Caco-2 (cell line): ENCODE measurements around the gene KPNA3. TPM values are rescaled to one million over a fixed set of nuclear protein-coding genes. Genes with fewer than 3 reads are reported as not detected.

Source experiments
- BruUV-seq: library from RNA; stranded (reverse); fragments of 400-500 nt; replicated peaks from 2 replicates; lab custom pipeline; 2021; lab: Mats Ljungman, UMichigan
- CTCF ChIA-PET: fragments of 300-600 bp; sonication (Branson Sonifier 250); formaldehyde crosslinking; loops from one replicate; lab custom pipeline; 2022; ENCODE audit warnings: antibody characterized with exemption; lab: Charles Lee
- POLR2A ChIA-PET: fragments of 300-600 bp; sonication (Branson Sonifier 250); formaldehyde crosslinking; loops from one replicate; lab custom pipeline; 2022; ENCODE audit warnings: antibody characterized with exemption; lab: Charles Lee
- DNase-seq, 2 experiments: peaks; one replicate each; pipeline versions ENCODE4 v3.0.0 to v3.0.0-alpha.2; 2020 to 2022
- H3K27me3 ChIP-seq: replicated peaks from 2 replicates; pipeline ENCODE4 v1.6.0; 2011; ENCODE audit warnings: low read length; ENCODE audit not compliant: control insufficient read depth, insufficient read depth
- H3K36me3 ChIP-seq: 2 replicates; pipeline ENCODE4 v1.5.1; 2011; ENCODE audit warnings: low read length; ENCODE audit not compliant: control insufficient read depth, insufficient read depth
- H3K4me1 ChIP-seq: fragments of 250-450 bp; sonication (Bioruptor Pico); 2 replicates; pipeline ENCODE4 v1.5.1; 2020; ENCODE audit warnings: mild to moderate bottlenecking
- H3K4me3 ChIP-seq: 2 replicates; pipeline ENCODE4 v1.5.1; 2011; ENCODE audit warnings: low read depth, mild to moderate bottlenecking, control low read depth, low read length
- H3K9me3 ChIP-seq: fragments of 250-450 bp; sonication (Bioruptor Pico); 2 replicates; pipeline ENCODE4 v1.5.1; 2020; ENCODE audit warnings: mild to moderate bottlenecking, moderate library complexity
- H3K27ac Mint-ChIP-seq: one replicate; pipeline ENCODE4 v1.8.0; 2022; ENCODE audit warnings: mixed read lengths; ENCODE audit not compliant: unreplicated experiment
- H3K27me3 Mint-ChIP-seq: one replicate; pipeline ENCODE4 v1.8.0; 2022; ENCODE audit warnings: mixed read lengths; ENCODE audit not compliant: insufficient read depth, unreplicated experiment
- H3K36me3 Mint-ChIP-seq: one replicate; pipeline ENCODE4 v1.8.0; 2022; ENCODE audit warnings: mild to moderate bottlenecking, mixed read lengths; ENCODE audit not compliant: insufficient read depth, unreplicated experiment
- H3K4me1 Mint-ChIP-seq: one replicate; pipeline ENCODE4 v1.8.0; 2022; ENCODE audit warnings: low read depth, mixed read lengths; ENCODE audit not compliant: unreplicated experiment
- H3K4me3 Mint-ChIP-seq: one replicate; pipeline ENCODE4 v1.8.0; 2022; ENCODE audit warnings: mild to moderate bottlenecking, moderate library complexity, mixed read lengths; ENCODE audit not compliant: unreplicated experiment
- H3K9me3 Mint-ChIP-seq: one replicate; pipeline ENCODE4 v1.8.0; 2022; ENCODE audit warnings: mixed read lengths; ENCODE audit not compliant: unreplicated experiment
- intact Hi-C: fragments of 100-400 bp; cut with micrococcal nuclease; formaldehyde crosslinking; loops from one replicate; pipeline ENCODE4 v1.10.0; 2022; ENCODE audit not compliant: unreplicated experiment
- total RNA-seq: library from RNA; stranded (reverse); gene quantifications from 2 replicates; pipeline ENCODE4 v1.2.3, GENCODE V29; 2022
- TF ChIP-seq, protein P1 (sequence below), 2 experiments: fragments of 200-600 bp in 1 of 2; IDR thresholded peaks; 1 replicate in 1 of 2; 2 replicates in 1 of 2; pipeline versions ENCODE4 v1.5.1 to v1.8.0; 2011 to 2022; ENCODE audit warnings: antibody characterized with exemption in 1 of 2, control low read depth in 1 of 2, inconsistent platforms in 1 of 2, low read depth in 1 of 2, low read length in 1 of 2, mild to moderate bottlenecking in 1 of 2, moderate library complexity in 1 of 2; ENCODE audit not compliant: insufficient read depth in 1 of 2, severe bottlenecking in 1 of 2, unreplicated experiment in 1 of 2

The KPNA3 gene
- total RNA-seq, 1 experiment from 2014 or later: 81.9 TPM

DNA sequence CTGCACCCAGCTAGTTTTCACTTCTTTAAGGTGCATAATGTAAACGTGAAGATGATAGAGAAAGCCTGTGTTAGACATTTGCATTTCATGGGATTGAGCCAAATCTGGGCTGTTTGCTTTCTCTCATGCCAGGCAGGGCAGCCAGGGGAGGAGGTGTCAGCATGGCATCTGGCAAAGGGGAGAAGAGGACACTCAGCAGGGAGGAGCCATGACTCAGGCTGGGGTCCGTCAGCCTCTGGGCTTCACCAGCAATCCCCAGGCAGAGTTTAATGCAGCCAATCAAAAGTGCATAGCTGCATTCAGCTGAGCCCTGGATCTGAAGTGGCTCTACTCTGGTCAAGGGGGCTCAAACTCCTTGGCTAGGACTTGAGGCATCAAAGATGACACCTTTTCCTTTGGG, 124.7 kb downstream of the KPNA3 start:
- TF ChIP-seq, protein P1, sequence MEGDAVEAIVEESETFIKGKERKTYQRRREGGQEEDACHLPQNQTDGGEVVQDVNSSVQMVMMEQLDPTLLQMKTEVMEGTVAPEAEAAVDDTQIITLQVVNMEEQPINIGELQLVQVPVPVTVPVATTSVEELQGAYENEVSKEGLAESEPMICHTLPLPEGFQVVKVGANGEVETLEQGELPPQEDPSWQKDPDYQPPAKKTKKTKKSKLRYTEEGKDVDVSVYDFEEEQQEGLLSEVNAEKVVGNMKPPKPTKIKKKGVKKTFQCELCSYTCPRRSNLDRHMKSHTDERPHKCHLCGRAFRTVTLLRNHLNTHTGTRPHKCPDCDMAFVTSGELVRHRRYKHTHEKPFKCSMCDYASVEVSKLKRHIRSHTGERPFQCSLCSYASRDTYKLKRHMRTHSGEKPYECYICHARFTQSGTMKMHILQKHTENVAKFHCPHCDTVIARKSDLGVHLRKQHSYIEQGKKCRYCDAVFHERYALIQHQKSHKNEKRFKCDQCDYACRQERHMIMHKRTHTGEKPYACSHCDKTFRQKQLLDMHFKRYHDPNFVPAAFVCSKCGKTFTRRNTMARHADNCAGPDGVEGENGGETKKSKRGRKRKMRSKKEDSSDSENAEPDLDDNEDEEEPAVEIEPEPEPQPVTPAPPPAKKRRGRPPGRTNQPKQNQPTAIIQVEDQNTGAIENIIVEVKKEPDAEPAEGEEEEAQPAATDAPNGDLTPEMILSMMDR (IDR thresholded peaks at IDR 0.05; ENCODE audit: insufficient read depth in 1 of 2, low read depth in 1 of 2, low read length in 1 of 2, severe bottlenecking in 1 of 2, unreplicated experiment in 1 of 2): no peak
- Histone ChIP-seq H3K4me3 (no peak overlapping the region), H3K4me1 (0 out of 2 replicates have a peak, but pooled peaks cover 6% of the 10 kb centered on the region), H3K36me3 (peaks cover 5% of the 10 kb centered on the region), H3K9me3 (no peaks in the 10 kb centered on the region), H3K27me3 (no peaks in the 10 kb centered on the region)
- H3K36me3 Mint-ChIP-seq: peaks cover 39% of the 10 kb centered on the region
- no peaks in the 10 kb centered on the region for H3K27me3 Mint-ChIP-seq
- H3K4me3 Mint-ChIP-seq: no peak overlapping the region
- BruUV-seq: no TSS peak
- ChIA-PET POLR2A (no interaction called here), CTCF (interaction anchor here (0.6 kb wide), 1 partner anchor 117 kb away, joined by 3 read pairs; no protein-coding TSS in a partner anchor)
- intact Hi-C loops: loop anchor here (5.0 kb wide), 2 partner anchors 270 to 310 kb away; partner anchors contain the start of gene SPRYD7
- no peaks in the 10 kb centered on the region for H3K4me1 Mint-ChIP-seq
- no peaks in the 10 kb centered on the region for H3K9me3 Mint-ChIP-seq
- H3K27ac Mint-ChIP-seq: no peak overlapping the region
- no peak for DNase-seq

DNA sequence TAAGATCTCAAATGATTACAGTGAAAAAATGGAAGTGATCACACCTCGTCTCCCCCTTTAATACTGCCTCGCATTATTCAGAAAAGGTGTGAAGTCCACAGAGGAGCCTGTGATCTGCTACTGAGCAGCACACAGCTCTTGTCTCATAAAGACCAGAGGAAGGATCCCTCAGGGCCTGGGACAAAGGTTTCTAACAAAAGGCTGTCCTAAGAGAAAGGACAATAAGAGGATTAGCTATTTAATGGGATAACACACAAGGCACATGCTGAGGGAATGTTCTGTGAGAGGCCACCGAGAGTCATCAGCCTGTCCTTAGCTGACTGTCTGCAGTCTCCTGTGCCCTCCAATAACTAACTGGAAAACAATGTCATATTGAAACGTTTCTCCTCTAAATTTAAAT, 127.9 kb downstream of the KPNA3 start:
- 0 out of 2 replicates have a peak, but pooled peaks cover 6% of the 10 kb centered on the region for H3K4me1 ChIP-seq
- H3K9me3 ChIP-seq: no peaks in the 10 kb centered on the region
- POLR2A ChIA-PET: interaction anchor here (0.5 kb wide), 1 partner anchor 26 kb away, joined by 3 read pairs; the partner anchor contains the start of gene EBPL
- TF ChIP-seq, protein P1 (IDR thresholded peaks at IDR 0.05; ENCODE audit: insufficient read depth in 1 of 2, low read depth in 1 of 2, low read length in 1 of 2, severe bottlenecking in 1 of 2, unreplicated experiment in 1 of 2): no peak
- Mint-ChIP-seq H3K4me3 (no peak overlapping the region), H3K27ac (no peak overlapping the region), H3K36me3 (peaks cover 45% of the 10 kb centered on the region), H3K4me1 (no peaks in the 10 kb centered on the region), H3K27me3 (no peaks in the 10 kb centered on the region), H3K9me3 (no peaks in the 10 kb centered on the region)
- DNase-seq: no peak
- H3K27me3 ChIP-seq: no peaks in the 10 kb centered on the region
- no peak overlapping the region for H3K4me3 ChIP-seq
- CTCF ChIA-PET: no interaction called here
- intact Hi-C loops: loop anchor here (5.0 kb wide), 2 partner anchors 273 to 313 kb away; partner anchors contain the start of gene SPRYD7
- BruUV-seq: no TSS peak
- H3K36me3 ChIP-seq: peaks cover 7% of the 10 kb centered on the region

DNA sequence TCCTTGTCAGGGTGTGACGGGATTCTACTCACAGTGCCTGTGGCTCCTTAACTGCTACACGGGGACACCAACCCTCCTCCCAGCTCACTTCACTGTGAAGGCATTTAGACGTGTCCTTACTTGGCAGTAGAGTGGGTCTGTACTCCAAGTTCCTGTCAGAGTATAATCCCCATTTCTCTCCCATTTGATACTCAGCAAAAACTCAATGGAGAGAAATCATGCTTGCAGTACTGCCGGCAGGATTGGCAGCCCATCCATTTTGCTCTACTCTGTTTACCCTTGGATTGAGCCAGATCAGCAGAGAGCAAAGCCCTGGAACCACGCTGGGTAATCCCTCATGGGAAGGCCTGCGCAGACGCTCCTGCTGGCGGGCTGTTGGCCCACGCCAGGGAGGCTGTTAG, 135.2 kb downstream of the KPNA3 start:
- Mint-ChIP-seq H3K27me3 (no peaks in the 10 kb centered on the region), H3K4me3 (no peak overlapping the region), H3K4me1 (no peaks in the 10 kb centered on the region), H3K36me3 (peaks cover 4% of the 10 kb centered on the region), H3K9me3 (no peaks in the 10 kb centered on the region), H3K27ac (no peak overlapping the region)
- ChIA-PET CTCF (no interaction called here), POLR2A (no interaction called here)
- no TSS peak for BruUV-seq
- no peak for DNase-seq
- TF ChIP-seq, protein P1 (IDR thresholded peaks at IDR 0.05; ENCODE audit: insufficient read depth in 1 of 2, low read depth in 1 of 2, low read length in 1 of 2, severe bottlenecking in 1 of 2, unreplicated experiment in 1 of 2): no peak
- Histone ChIP-seq H3K9me3 (no peaks in the 10 kb centered on the region), H3K27me3 (no peaks in the 10 kb centered on the region), H3K4me3 (no peak overlapping the region), H3K4me1 (no peaks in the 10 kb centered on the region), H3K36me3 (0 out of 2 replicates have a peak, but pooled peaks cover 2% of the 10 kb centered on the region)
- intact Hi-C loops: no loop called here
